Pancreas (tissue), 10 donors: Measurements from ENCODE around the gene YAE1. TPM values are rescaled to one million over a fixed set of nuclear protein-coding genes. Genes with fewer than 3 reads are reported as not detected.
A peak's percentile ranks its signal among the peaks of the same experiment; 100 is the strongest.

Source experiments
- ATAC-seq, 4 donors: fragments of 200-7000 bp; cut with Tn5 transposase; one replicate each; pipeline versions ENCODE4 v1.8.0 to v1.9.1; 2020; ENCODE audit warnings: mild to moderate bottlenecking in 4 of 4, moderate library complexity in 4 of 4
- DNase-seq, 6 donors: peaks; one replicate each; pipeline ENCODE4 v3.0.0-alpha.2; 2020
- FAIRE-seq: peaks from 2 replicates; lab custom pipeline; 2012; peaks lifted over from hg19 to GRCh38; lab: Jason Lieb, UNC
- H3K27ac ChIP-seq, 4 donors: fragments of 200-600 bp; sonication (generic); 1 replicate in 3 of 4; 2 replicates in 1 of 4; pipeline versions ENCODE4 v1.5.0 to v1.8.0; 2020
- H3K27me3 ChIP-seq, 4 donors: fragments of 200-600 bp; one replicate each; pipeline ENCODE4 v1.8.0; 2021
- H3K36me3 ChIP-seq, 3 donors: fragments of 200-600 bp; sonication (generic) in 1 of 3; one replicate each; pipeline versions ENCODE4 v1.5.0 to v1.8.0; 2020 to 2021
- H3K4me1 ChIP-seq, 3 donors: fragments of 200-600 bp; one replicate each; pipeline ENCODE4 v1.8.0; 2021
- H3K4me3 ChIP-seq, 4 donors: fragments of 200-600 bp; sonication (generic) in 2 of 4; one replicate each; pipeline versions ENCODE4 v1.5.0 to v1.8.0; 2020 to 2021
- H3K9me3 ChIP-seq, 4 donors: fragments of 200-600 bp; one replicate each; pipeline ENCODE4 v1.8.0; 2021
- CTCF ChIP-seq, 4 donors: fragments of 200-600 bp; sonication (generic) in 3 of 4; IDR thresholded peaks; one replicate each; pipeline versions ENCODE4 v1.5.0 to v1.8.0; 2021; ENCODE audit warnings: antibody characterized with exemption in 4 of 4
- WGBS, 2 donors: extraction: QIAGEN DNeasy Blood & Tissue Kit; methylation state at CpG; one replicate each; pipeline ENCODE4 v1.1.7; 2013; 5-methylcytosine and 5-hydroxymethylcytosine counted together
- intact Hi-C, 3 donors: fragments of 100-400 bp; cut with DNase I; formaldehyde crosslinking; loops; one replicate each; pipeline versions ENCODE4 v1.11.1 to v1.14.2; 2022
- polyA plus RNA-seq, 2 donors: library from polyadenylated mRNA; stranded (reverse); fragments of 200-250 nt; gene quantifications; one replicate each; pipeline ENCODE4 v1.2.3, GENCODE V29; 2013
- total RNA-seq, 6 donors: library from RNA; stranded (reverse); fragmentation: NEBNext Ultra II Directional in 4 of 6; extraction: Animal tissue kit (Norgen Biotek cat#: 25700) in 4 of 6; gene quantifications; one replicate each; pipeline versions ENCODE4 v1.2.1 to v1.2.4, GENCODE V29; 2021 to 2023
- donor health status: healthy with polysubstance abuse.
- donor health status: DM: no; HTN: no; CAD: no; lungs with moderate emphysema.
- donor health status: DM: no; HTN: no; CAD: no.
- donor health status: control.
- donor health status: control.
- donor health status: Bipolar disorder and iron deficiency.
- donor health status: DM: yes; HTN: yes; CAD: no.
- donor health status: DM: no; HTN: no; CAD: no.
- donor health status: DM: no; HTN: no; CAD: no.
- donor health status: DM: yes; HTN: yes; CAD: no.

Gene YAE1
- total and polyA plus RNA-seq, 8 donors: 6.4 to 17.6 (median 8.2) TPM

- Histone ChIP-seq H3K4me1 (no peaks in the 10 kb centered on the region), H3K9me3 (no peaks in the 10 kb centered on the region), H3K27me3 (no peaks in the 10 kb centered on the region), H3K27ac (no peak overlapping the region), H3K36me3 (no peaks in the 10 kb centered on the region), H3K4me3 (no peak overlapping the region)
- DNase-seq (no peak), ATAC-seq (no peak), FAIRE-seq (no peak)
- WGBS, 2 donors: 91 to 93% methylated on average over 2 of the region's 2 CpGs
- TF ChIP-seq CTCF (IDR thresholded peaks at IDR 0.05): no peak
- intact Hi-C loops: loop anchor here in 1 of 3 donors (5.0 kb wide), 1 partner anchor 172 kb away; no protein-coding TSS in a partner anchor
Observed at GRCh38 chr7:39574673-39575349, 8.6 kb downstream of the YAE1 start.

- Histone ChIP-seq H3K36me3 (no peaks in the 10 kb centered on the region), H3K4me1 (no peaks in the 10 kb centered on the region), H3K27me3 (no peaks in the 10 kb centered on the region), H3K27ac (no peak overlapping the region), H3K4me3 (no peak overlapping the region), H3K9me3 (no peaks in the 10 kb centered on the region)
- intact Hi-C loops: loop anchor here in 1 of 3 donors (5.0 kb wide), 1 partner anchor 170 kb away; no protein-coding TSS in a partner anchor
- ATAC-seq: no peak
- 89 to 96% methylated on average over 26 to 27 of the region's 27 CpGs for WGBS, 2 donors
- TF ChIP-seq CTCF (IDR thresholded peaks at IDR 0.05): no peak
- no peak for FAIRE-seq
- DNase-seq: peak in 2 of 6 donors; percentile 14 to 72
Observed at GRCh38 chr7:39577229-39577874, 11.1 kb downstream of the YAE1 start.

- no peaks in the 10 kb centered on the region for H3K36me3 ChIP-seq
- FAIRE-seq: peak; percentile 75
- no peaks in the 10 kb centered on the region for H3K9me3 ChIP-seq
- no peak overlapping the region for H3K27ac ChIP-seq
- intact Hi-C loops: loop anchor here in 1 of 3 donors (5.0 kb wide), 1 partner anchor 167 kb away; no protein-coding TSS in a partner anchor
- 10% methylated on average over 8 of the region's 8 CpGs for WGBS, 2 donors
- H3K4me3 ChIP-seq: no peak overlapping the region
- peak; percentile 48 to 85 (median 72) for DNase-seq
- ATAC-seq: peak; percentile 98 to 100 (median 100)
- TF ChIP-seq CTCF (IDR thresholded peaks at IDR 0.05): peak; percentile 68 to 88 (median 85)
- H3K27me3 ChIP-seq: no peaks in the 10 kb centered on the region
- H3K4me1 ChIP-seq: no peaks in the 10 kb centered on the region
Observed at GRCh38 chr7:39580149-39580874, 14.1 kb downstream of the YAE1 start.

- TF ChIP-seq CTCF (IDR thresholded peaks at IDR 0.05): no peak
- H3K27ac ChIP-seq: no peak overlapping the region
- H3K36me3 ChIP-seq: no peaks in the 10 kb centered on the region
- WGBS, 2 donors: 77 to 78% methylated on average over 2 of the region's 2 CpGs
- FAIRE-seq: no peak
- DNase-seq: no peak
- ATAC-seq: no peak
- intact Hi-C loops: loop anchor here in 1 of 3 donors (5.0 kb wide), 1 partner anchor 165 kb away; no protein-coding TSS in a partner anchor
- H3K9me3 ChIP-seq: no peaks in the 10 kb centered on the region
- H3K4me1 ChIP-seq: no peaks in the 10 kb centered on the region
- no peak overlapping the region for H3K4me3 ChIP-seq
- no peaks in the 10 kb centered on the region for H3K27me3 ChIP-seq
Observed at GRCh38 chr7:39582536-39582935, 16.3 kb downstream of the YAE1 start.
